A673 (cell line): ENCODE measurements around the gene MS4A2.

Source experiments
- CTCF ChIP-seq: fragments of 300-800, 200-600 bp; sonication (generic); conservative IDR thresholded peaks from 2 replicates; pipeline ENCODE4 v1.5.1; 2017; ENCODE audit warnings: low read depth, mild to moderate bottlenecking, antibody characterized with exemption, low read length, moderate library complexity, mixed read lengths
- EZH2 ChIP-seq: fragments of 200-600 bp; sonication (generic); IDR thresholded peaks from 2 replicates; pipeline ENCODE4 v1.6.1; 2017; ENCODE audit warnings: borderline replicate concordance, low read depth, mild to moderate bottlenecking, mixed read lengths, antibody characterized with exemption, low read length; ENCODE audit not compliant: poor library complexity, severe bottlenecking

GRCh38 chr11:60097189-60097588, 8.7 kb downstream of the MS4A2 start:
- TF ChIP-seq CTCF, result no peak
- TF ChIP-seq EZH2, result no peak
